HG03520 (cell line): ENCODE data around the gene IGDCC3.

Source experiments
- ATAC-seq: cut with Tn5 transposase; IDR thresholded peaks from one replicate; pipeline ENCODE4 v1.9.1; 2021; ENCODE audit warnings: mild to moderate bottlenecking, moderate library complexity; ENCODE audit not compliant: unreplicated experiment

IGDCC3 gene

DNA sequence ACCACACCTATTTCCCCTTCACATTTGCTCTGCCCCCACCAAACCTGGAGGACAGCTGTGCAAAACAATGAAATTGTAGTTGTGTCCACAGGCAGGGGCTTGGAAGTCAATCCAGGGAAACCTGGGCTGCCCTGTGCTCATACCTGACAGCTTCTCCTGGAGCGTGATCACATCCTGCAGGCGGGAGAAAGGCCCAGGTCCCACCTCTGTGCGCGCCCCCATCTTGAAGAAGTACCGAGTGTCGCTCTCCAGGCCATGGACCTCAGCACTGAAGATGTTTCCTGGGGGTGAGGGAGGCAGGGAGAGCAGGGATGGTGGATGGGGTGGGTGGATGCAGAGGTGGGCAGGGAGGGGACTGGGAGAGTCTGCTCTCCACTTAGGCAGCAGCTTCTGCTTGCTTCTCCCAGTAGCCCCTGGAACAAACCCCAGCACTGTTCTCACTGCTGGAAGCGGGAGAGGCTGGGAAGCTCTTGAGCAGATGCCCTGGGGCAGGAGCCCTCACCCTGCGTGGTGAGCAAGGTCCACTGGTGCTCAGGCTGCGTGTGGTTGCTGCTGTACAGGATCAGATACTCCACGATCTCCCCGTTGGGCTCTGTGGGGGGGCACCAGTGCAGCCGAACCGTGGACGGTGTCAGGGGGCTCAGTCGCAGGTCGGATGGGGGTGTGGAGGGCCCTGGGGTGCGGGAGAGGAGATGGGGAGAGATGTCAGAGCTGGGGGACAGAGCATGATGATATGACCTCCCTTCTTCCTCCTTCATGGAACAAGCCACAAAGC is 10.7 kb upstream of the IGDCC3 start:
- ATAC-seq = no peak

GRCh38 chr15:65386886-65387285 is 9.1 kb upstream of the IGDCC3 start:
- no peak for ATAC-seq

DNA sequence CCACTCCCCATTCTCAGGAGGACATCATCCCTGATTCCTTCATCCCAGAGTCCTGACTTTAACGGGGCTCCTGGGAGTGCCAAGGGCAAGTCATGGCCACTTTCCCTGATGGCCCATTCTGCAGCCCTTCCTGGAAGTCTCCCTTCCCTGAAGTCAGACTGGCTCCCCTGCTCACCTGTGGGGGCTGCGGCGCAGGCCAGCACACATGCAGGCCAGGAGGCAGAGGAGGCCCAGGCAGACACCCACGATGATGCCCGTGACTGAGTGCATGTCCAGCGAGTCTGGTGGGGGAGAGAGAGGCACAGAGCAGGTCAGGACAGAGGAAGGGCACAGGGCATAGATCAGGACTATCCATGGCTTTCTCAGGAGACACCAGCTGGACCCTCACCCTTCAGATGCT is 8.6 kb upstream of the IGDCC3 start:
- no peak for ATAC-seq

DNA sequence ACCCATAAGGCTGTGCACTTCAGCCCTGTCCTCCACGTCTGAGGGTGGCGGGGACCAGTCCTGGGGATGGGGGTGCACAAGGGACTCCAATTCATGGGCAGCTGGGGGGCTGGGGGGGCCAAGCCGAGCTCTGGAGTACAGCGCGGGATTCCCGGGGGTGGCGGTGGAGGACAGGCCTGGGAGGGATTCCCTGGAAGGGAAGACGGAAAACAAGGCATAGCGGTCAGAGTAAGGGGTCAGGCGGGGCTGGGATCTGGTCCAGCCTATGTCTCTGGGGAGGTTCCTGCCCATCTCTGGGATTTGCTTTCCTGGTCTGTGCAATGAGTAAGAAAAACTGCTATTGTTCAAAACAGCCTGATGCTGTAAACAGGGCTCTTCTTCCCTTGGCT is 8.1 kb upstream of the IGDCC3 start:
- no peak for ATAC-seq

DNA sequence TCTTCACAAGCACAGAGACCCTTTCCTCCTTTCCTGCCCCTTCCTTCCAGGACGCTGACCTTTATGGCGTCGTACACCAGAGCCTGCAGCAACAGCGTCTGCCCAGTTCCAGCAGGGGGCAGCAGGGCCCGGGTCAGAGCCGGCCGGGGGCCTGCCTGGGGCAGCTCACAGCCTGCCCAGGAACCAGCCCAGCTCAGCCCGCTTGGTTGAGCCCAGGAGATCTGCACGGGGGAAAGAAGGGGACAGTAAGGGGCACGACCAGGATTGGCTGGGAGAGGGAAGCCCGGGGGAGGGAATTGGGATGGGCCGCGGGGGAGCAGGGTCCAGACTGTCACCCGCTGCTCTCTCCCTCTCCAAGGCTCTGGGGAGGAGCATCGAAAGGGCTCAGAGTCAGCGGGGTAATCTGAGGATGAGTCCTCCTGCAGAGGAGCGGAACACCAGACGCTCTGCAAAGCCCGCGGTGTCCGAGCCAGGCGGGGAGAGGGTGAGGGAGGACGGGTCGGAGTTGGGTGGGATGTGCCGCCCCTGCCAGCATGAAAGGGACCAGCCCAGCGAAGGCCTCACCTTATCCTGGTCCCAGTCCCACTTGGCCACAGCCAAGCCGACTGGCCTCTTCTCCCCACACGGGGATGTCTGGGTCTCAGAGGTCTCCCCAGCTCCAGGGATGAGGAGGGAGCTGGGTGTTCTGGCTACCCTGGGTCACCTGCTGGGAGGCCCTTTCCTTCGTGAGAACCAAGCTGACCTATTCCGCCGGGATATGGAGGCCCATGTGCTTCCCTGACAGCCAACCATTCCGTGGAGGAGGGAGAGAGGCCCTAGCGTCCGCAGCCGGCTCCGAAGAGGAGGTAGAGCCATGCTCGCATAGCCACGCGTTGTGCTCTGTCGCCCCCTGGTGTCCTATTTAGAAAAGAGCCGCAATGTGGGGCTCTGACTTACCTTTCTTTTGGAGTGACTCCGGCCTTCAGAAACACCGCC is 7.4 kb upstream of the IGDCC3 start:
- ATAC-seq = no peak

GRCh38 chr15:65384505-65384894 is 6.7 kb upstream of the IGDCC3 start:
- no peak for ATAC-seq

DNA sequence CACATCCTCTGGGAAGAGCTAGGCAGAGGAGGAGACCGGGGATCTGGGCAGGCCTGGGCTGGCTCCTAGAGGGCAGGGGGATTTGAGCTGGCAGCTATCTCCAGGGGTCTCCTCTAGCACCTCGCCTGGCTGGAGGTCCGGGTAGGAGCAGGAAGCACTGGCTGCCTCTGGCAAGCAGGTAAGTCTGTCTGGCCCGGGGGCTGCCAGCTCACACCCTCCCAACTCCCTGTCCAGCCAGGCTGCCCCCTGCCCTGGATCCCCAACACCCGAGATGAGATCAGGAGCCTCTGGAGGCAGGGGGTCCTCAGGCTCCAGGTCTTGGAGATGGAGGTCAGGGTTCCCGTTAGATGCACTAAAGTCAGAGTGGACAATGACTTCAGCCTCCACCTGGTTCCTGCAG is 6.2 kb upstream of the IGDCC3 start:
- no peak for ATAC-seq

GRCh38 chr15:65383456-65383855 is 5.7 kb upstream of the IGDCC3 start:
- no peak for ATAC-seq

DNA sequence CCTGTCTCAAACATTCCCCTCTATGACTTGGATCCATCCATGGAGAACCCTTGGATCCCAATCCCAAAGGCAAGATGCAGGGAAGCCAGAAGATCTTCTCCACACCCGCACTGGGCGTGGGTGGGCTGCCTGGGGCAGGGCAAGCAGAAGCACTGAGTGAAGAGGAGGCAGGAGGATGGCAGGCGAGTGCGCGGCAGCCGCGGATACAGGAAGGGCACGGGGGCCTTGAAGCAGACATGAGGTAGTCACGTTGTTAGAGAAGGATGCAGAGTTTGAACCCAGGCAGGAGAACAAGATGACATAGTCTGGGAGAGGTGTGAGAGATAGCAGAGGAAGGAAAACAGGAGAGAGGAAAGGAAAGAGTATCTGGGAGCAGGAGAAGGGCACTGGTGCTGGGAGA is 5.1 kb upstream of the IGDCC3 start:
- ATAC-seq = no peak

DNA sequence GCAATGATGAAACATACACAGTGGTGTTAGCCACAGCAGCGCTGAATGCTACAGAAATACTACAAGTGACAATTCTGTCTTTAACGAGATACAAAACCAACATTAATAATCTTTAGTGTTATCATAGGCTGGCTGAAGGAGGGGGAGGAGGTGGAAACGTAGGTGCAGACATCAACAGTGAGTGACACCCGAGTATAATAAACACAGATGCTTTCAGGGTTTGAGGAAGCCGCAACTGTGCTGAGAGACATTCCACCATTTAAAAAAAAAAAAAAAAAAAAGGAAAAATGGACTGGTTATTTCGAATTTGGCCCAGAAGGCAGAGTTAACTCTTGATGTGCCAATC is 4.3 kb upstream of the IGDCC3 start:
- no peak for ATAC-seq

- no peak for ATAC-seq
Measured at GRCh38 chr15:65381445-65382145, 3.8 kb upstream of the IGDCC3 start.

DNA sequence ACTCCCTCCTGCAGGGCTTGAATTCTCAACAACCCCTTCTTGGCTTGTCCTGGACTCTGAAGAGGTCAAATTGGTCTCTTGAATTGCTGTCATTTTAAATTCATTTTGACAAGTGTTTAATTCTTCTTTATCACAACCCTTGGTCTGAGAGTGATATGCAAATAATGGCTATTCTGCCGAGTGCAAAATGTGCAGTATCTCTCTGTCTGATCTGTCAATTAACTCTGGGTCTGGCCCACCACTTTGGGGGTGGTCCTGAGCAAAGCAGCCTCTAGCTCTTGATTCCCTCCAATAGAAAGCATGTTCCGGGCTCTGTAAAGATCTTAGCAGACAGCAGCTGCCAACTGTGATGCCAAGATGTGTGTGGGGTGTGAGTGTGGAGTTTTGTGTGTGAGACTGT is 2.2 kb upstream of the IGDCC3 start:
- ATAC-seq = no peak

DNA sequence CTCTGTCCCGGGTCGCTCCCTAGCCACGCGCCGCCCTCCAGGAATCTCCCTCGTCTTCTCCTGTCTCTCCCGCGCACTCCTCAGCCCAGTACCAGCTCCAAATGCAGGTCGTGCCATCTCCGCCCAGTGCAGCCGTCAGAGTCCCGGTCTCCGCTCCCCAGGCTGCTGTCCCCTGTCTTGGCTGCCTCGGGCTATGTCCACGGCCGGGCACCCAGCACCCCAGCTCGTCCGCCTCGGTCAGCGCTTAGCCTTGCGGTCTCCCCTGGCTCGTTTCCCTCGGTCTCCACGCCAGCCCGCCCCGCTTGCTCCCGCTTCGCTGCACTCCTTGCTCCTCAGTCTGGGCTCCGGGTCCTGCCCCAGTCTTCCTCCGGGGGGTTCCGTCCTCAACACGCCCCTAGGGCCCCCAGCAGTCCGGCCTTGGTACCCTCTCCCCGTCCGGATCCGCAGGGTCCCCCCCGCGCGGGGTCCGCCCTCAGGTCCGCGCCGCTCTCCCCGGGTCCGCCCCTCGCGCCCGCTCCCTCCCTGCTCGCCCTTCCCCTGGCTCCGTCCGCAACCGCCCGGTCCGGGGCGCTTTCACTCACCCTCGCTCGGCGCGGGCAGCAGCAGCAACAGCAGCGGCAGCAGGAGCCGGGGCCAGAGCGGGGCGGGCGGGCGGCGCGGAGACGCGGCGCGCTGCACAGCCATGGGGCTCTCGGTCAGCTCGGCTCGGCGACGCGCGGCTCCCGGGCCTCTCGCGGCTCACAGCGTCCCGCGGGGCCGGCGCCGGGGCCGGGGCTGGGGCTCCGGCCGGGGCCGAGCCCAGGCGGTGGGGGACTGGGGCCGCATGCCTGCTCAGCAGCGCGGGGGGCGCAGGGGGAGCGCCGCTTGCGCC is 462 bp downstream of the IGDCC3 start:
- ATAC-seq = no peak

GRCh38 chr15:65376767-65377104 is 1.1 kb downstream of the IGDCC3 start:
- ATAC-seq = no peak

GRCh38 chr15:65375871-65376607 is 1.8 kb downstream of the IGDCC3 start:
- no peak for ATAC-seq

GRCh38 chr15:65374821-65375401 is 2.9 kb downstream of the IGDCC3 start:
- no peak for ATAC-seq

DNA sequence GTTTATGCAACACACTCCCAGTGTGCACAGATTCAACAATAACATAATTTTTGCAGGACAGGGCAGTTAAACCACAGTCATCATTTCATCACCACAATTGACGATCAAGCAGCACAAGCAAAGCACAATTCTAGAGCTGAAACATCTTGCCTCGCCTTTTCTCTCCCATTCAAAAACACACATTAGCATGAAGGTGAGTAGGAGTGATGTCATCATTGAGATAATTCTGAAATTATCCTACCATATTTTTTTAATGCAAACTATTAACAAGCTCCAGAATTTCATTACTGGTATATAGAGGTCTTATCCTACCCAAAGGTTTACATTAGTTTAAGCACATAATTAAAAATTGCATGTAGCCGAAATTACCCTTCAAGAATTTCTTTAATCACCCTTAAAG is 3.5 kb downstream of the IGDCC3 start:
- ATAC-seq = no peak

- ATAC-seq = no peak
Measured at GRCh38 chr15:65373163-65373651, 4.6 kb downstream of the IGDCC3 start.

- no peak for ATAC-seq
Measured at GRCh38 chr15:65372787-65373067, 5.1 kb downstream of the IGDCC3 start.
